Hematopoietic multipotent progenitor cell treated with erythropoietin and hydrocortisone succinate and interleukin-3 and kit ligand, for 15 days (in vitro differentiated cells): Measurements from ENCODE around the gene P2RY8.
"Not testable (repeated sequence)": the region's sequence is repeated elsewhere in the genome, so short reads cannot be mapped to it uniquely, and the experiment has no call there.

Experiments used
- DNase-seq: peaks from one replicate; pipeline ENCODE4 v3.0.0-alpha.2; 2015; ENCODE audit warnings: low spot score

Gene P2RY8

DNA sequence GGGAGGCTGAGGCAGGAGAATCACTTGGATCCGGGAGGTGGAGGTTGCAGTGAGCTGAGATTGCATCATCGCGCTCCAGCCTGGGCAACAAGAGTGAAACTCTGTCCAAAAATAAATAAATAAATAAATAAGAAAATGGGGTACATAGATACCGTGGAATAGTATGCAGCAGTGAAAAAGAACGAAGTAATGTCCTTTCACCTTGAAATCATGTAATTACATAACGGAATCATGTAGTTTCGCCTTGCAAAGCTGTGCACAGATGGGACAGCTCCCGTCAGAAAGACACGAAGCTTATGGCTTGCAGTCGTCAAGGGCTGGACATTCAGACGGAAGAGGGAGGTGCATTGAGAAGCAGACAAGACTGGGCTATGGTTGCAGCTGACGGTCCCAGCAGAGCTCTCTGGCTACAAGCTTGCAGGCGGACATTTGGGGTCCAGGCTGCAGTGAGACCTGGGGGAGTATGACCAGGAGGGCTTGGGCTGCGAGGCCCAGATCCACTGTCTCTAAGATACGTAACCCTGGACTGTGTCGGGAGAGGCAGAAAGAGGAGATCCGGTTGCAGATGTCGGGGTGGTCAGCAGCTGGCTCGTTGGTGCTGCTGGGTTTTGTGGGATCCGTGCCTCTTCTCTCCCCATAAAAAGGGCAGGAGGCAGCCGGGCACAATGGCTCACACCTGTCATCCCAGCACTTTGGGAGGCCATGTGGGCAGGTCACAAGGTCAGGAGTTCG is 6.2 kb upstream of the P2RY8 start:
- DNase-seq, result no peak

DNA sequence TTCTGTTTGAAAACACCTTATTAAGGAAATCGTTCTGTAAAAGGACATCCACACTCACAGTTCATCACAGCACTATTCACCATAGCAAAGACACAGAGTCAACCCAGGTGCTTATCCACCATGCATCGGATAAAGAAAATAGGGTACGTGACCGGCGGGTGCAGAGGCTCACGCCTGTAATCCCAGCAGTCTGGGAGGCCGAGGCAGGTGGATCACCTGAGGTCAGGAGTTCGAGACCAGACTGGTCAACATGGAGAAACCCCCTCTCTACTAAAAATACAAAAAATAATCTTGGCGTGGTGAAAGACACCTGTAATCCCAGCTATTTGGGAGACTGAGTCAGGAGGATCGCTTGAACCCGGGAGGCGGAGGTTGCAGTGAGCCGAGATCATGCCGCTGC is 2.2 kb upstream of the P2RY8 start:
- not testable (repeated sequence) for DNase-seq

DNA sequence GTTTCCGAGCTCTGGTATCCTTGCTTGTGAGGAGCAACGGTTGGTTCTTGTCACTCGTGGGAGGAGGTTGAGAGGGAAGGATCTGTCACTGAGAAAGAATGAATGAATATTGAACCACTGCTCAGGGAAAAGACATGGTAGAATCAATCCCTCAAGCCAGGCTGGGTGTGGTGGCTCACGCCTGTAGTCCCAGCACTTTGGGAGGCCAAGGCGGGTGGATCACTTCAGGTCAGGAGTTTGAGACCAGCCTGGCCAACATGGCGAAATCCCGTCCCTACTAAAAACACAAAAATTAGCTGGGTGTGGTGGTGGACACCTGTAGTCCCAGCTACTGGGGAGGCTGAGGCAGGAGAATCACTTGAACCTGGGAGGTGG is 718 bp upstream of the P2RY8 start:
- not testable (repeated sequence) for DNase-seq

DNA sequence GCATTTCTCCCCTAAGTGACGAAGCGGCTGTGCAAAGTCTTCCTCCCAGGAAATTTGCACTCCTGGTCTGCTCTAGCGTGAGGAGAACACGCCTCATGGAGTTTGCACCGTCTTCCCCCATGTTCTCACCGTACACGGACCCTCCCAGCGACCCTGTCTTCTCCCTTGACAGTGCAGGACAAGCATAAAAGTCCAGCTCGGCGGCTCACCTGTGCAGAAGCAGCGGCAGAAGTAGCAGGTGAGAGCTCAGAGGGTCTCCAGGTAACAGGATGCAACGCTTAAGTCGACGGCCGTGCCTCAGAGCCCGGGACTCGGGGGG is 314 bp downstream of the P2RY8 start:
- no peak for DNase-seq

DNA sequence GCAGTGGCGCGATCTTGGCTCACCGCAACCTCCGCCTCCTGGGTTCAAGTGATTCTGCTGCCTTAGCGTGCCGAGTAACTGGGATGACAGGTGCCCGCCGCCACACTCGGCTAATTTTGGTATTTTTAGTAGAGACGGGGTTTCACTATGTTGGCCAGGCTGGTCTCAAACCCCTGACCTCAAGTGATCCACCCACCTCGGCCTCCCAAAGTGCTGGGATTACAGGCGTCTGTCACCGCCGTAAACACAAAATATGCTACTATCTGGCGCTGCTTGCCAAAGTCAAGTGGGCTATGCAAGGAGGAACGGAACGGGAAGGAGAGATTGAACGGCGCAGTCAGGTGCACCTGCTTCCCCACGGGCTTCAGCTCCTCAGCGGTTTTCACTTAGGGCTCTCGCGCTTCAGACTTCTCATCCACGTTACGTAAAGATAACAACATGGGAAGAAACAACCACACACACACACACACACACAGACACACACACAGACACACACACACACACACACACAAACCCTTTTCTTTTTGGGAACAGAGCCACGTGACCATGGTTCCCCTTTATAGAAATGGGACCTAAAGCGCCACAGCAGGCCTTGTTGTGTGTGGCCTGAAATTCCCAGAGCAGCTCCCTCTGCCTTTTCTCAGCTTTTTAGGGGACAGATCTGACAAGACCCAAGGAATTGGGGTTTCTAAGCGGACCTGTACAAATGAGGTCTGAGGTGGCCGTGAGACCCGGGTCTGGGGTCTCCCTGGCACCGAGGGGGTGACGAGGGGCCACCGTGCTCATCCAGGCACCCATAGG is 1.5 kb downstream of the P2RY8 start:
- DNase-seq, result no peak

DNA sequence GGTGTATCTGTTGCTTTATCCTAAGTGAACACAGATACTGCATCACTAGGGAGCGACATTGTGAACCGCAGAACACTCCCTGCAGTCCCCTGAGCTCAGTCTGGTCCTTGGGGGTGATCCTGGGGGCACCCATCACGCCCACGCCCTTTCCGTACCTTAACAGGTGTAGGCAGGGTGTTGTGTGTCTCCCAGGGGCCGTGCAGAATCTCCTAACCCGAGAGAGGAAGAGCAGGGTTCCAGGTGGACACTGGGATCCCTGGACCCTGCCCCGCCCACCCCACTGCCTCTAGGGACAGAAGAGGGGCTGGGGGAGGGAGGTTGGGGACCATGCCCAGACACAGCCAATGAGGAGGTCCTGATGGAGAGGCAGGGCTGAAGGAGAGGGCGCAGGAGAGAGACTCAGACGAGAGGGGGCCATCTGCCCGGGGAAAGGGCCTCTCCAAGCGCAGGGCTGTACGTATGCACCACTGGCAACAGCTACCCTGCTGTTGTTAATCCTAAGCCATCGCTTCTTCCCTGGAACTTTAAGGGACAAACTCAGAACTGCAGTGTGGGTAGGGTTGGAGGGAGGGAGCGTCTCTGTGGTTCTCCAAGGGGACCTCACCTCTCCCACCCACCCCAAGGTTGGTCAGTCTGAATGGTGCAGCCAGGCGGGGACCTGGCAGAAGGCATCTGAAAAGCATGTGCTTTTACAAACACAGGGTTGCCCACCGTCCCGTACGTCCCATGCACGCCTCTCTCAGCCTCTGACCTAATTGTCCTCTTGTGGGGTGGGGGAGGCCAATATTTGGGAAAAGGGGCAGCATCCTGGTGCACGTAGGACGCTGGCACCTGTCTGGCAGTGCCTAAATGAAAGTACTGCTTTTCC is 2.5 kb downstream of the P2RY8 start:
- no peak for DNase-seq

DNA sequence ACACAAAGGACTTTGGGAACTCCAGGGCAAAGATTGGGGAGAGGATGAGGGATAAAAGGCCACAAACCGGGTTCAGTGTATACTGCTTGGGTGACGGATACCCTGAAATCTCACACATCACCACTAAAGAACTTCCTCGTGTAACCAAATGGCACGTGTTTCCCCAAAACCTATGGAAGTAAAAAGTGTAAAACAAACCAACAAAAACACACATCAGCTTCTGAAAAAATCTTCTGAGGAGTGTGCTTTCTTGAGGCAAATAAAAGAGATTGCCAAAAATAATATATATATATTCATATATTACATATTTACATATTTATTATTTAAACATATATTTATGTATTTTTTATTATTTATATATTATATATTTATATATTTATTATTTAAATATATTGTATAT is 3.9 kb downstream of the P2RY8 start:
- DNase-seq, result no peak

DNA sequence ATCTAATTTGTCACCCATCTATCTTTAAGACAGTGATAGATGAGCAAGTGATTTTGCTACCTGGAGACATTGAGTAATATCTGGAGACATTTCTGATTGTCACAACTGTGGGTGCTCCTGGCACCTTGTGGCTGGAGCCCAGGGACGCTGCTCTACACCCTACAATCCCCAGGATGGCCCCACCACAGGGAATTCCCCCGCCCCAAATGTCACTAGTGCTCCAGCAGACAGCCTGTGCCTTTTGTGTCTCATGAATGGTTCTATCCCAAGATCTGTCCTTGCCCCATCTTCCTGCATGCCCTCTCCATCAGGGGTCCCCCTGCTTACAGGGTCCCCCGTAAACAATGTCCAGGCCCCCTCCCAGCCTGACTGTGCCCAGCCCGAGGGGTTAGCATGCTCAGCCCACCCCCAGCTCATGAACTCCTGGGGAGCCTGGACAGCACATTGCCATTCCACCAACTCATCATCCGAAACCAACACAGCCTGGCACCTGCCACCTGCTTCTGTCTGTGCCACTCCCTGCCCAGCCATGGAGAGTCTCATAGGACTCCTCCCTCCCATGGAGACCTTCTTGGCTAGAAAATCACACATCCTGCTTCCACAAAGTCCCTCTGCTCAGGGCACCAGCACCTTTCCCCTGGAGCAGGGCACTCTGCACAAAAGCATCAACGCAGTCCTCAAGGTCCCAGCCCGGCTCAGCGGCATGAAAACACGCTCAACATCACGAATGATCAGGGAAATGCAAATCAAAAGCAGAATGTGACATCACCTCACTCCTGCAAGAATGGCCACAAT is 5.7 kb downstream of the P2RY8 start:
- no peak for DNase-seq

DNA sequence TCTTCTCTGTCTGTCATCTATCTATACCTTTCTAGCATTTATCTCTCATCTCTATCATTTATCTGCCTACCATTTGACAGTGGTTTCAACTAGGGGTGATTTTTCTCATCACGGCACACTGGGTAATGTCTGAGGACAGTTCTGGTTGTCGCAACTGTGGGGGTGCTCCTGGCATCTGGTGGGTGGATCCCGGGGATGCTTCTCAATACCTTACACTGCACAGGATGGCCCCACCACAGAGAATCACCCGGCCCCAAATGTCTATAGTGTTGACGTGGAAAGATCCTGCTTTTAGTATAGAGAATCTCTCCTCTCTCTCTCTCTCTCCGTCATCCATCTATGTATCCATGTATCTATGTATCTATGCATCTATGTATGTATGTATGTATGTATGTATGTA is 7.2 kb downstream of the P2RY8 start:
- no peak for DNase-seq

DNA sequence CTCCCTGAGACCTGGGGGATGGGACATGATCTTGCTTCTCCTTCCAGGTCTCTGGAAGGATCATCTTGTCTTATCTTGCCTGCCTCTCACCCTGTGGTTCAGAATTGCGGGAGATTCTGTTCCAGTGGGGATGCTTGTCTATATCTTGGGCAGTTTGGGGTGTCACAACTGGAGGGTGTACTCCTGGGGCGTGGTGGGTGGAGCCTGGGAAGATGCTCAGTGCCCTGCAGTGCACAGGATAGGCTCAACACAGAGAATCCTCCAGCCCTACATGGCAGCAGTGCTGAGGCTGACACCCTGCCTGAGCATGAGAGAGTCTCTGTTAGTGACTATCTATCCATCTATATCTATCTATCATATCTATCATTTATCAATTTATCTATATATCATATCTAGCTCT is 7.7 kb downstream of the P2RY8 start:
- no peak for DNase-seq

DNA sequence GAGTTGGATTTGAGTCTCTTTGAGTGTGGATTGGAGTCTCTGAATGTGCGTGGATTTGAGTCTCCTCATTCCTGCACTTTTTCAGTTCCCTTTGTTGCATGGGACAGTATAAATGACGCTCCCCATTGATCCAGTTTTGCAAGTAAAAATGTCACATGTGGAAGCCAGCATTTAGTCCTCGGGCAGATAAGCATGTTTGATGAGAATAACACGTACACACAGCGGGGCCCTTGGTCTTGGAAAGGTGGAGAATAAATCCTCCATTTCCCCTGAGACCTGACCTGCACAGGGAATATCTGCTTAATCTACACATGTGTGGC is 8.1 kb downstream of the P2RY8 start:
- DNase-seq, result no peak

DNA sequence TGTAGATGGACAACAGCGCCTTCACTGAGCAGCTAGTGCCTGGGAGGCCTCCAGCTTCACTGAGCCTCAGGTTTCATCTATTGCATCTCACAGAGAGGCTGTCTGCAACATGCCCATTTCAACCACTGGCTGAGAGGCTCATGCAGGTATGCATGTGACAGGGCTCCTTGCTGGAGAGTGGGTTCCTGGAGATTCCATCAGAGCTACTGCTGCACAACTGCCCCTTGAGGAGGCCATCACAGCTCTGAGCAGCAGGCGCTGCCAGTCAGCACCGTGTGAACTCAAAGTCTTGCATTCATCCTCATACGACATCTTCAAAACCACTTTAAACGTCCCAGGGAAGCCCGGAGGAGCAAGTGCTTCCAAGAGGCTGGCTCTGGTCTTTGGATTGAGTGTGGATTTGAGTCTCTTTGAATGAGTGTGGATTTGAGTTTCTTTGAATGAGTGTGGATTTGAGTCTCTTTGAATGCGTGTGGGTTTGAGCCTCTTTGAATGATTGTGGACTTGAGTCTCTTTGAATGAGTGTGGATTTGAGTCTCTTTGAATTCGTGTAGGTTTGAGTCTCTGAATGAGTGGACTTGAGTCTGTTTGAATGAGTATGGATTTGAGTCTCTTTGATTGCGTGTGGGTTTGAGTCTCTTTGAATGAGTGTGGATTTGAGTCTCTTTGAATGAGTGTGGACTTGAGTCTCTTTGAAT is 8.7 kb downstream of the P2RY8 start:
- DNase-seq, result no peak

DNA sequence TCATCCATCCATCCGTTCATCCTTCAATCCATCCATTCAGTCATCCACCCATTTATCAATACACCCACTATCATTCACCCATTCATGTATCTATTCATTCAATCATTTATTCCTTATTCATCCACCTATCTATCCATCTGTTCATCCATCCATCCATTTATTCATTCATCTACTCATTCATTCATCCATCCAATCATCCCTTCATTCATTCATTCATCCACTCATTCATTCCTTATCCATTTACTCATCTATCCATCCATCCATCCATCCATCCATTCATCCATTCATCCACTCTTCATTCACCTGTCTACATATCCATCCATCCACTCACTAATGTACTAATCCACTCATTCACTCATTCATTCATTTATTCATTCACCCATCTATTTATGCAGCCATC is 9.5 kb downstream of the P2RY8 start:
- no peak for DNase-seq

DNA sequence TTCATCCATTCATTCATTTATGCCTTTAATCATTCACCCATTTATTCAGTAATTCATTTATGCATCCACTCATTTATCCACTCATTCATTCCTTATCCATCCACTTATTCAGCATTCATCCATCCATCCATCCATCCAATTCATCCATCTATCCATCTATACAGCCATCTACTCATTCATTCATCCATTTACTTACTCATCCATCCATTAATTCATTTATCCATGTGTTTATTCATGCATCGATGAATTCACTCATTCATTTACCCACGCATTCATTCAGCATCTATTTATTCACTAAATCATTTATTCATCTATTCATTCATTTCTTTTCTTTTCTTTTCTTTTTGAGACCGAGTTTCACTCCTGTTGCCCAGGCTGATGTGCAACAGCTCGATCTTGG is 10.4 kb downstream of the P2RY8 start:
- no peak for DNase-seq

DNA sequence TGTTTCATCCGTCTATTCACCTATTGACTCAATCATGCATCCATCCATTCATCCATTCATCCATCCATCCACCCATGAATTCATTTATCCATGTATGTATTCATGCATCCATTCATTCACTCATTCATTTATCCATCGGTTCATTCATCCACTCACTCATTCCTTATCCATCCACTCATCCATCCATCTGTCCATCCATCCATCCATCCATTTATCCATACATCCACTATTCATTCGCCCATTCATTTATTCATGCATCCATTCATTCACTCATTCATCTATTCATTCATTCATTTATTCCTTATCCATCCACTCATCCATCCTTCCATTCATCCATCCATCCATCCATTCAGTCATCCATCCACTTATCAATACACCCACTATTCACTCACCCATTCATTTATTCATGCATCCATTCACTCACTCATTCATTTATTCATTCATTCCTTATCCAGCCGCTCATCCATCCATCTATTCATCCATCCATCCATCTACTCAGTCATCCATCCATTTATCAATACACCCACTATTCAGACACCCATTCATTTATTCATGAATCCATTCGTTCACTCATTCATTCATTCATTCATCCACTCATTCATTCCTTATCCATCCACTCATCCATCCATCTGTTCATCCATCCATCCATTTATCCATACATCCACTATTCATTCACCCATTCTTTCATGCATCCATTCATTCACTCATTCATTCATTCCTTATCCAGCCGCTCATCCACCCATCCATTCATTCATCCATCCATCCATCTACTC is 11.2 kb downstream of the P2RY8 start:
- no peak for DNase-seq

DNA sequence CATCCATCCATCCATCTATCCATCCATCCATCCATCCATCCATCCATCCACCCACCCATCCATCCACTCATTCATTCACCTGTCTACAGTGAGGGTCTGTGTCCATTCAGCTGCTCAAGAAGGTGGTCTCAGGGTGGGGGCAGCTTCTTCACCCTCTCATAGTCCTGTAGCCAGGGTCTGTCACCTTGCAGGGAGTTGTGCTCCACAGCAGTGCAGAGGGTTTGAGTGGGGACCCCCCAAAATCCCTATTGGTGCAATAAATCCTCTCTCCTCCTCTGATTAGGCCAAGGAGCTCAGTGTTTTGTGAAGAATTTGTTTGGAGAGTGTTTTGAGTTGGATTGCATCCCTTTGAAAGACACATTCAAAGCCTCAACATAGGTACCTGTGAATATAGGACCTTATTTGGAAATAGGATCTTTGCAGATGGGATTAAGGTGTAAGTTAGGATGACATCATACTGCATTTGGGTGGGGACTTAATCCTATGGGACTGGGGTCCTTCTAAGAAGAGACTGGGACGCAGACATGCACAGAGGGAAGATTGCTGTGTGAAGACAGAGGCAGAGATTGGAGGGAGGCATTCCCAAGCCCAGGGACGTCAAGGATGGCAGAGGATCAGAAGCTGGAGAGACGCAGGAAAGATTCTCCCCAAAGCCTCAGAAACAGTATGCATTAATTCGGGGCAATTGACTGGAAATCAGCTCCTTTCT is 12.0 kb downstream of the P2RY8 start:
- DNase-seq, result no peak

DNA sequence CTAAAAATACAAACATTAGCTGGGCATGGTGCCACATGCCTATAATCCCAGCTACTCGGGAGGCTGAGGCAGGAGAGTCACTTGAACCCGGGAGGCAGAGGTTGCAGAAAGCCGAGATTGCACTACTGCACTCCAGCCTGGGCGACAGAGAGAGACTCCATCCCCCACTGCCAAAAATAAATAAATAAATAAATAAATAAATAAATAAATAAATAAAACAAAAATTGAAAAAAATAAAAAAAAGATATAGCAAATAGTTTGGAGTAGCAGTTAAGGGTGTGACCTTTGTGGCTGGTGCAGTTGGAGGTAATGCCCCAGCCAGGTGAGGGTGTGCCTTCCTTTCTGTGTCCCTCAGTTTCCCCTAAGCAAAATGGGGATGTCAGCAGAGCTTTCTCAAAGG is 14.1 kb downstream of the P2RY8 start:
- not testable (repeated sequence) for DNase-seq

DNA sequence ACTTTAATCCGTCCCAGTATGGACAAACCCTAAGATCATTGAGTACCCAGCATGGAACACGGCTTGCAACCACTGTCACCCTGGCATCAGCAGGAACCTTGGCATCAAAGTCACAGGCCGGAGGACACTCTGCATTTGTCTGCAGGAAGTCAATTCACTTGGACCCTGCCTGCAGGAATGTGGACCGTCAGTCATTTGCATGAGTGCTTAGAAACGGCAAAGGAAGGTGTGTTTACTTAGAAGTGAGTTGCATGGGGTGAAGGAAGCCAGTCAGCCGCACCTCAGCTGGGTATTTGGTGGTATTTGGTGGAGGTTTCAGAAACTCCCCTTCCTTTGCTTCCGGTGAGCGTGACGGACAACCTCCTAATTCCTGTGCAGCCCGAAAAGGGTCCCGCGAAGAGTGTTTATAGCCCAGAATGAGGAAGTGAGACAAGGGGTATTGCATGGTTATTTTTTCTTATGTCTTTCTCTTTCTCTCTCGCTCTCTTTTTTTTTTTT is 15.5 kb downstream of the P2RY8 start:
- no peak for DNase-seq

DNA sequence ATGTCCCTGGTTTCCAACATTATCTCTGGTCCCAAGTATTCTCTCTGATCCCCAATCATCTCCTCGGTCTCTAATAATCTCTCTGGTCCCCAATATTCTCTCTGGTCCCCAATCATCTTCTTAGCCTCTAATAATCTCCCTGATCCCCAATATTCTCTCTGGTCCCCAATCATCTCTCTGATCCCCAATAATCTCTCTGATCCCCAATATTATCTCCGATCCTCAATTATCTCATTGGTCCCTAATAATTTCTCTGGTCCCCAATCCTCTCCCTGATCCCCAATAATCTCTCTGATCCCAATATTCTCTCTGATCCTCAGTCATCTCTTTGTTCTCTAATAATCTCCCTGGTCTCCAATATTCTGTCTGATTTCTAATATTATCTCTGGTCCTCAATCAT is 16.6 kb downstream of the P2RY8 start:
- DNase-seq, result no peak

DNA sequence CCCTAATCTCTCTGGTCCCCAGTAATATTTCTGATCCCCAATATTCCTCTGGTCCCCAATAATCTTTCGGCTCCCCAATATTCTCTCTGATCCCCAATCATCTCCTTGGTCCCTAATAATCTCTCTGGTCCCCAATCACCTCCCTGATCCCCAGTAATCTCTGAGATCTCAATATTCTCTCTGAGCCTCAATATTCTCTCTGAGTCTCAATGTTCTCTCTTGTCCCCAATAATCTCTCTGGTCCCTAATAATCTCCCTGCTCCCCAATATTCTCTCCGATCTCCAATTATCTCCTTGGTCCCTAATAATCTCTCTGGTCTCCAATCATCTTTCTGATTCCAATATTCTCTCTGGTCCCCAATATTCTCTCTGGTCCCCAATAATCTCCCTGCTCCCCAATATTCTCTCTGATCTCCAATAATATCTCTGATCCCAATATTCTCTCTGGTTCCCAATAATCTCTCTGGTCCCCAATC is 17.9 kb downstream of the P2RY8 start:
- no peak for DNase-seq
